Measurements from ENCODE around the gene SLC35G2.

GRCh38 chr3:136891934-136892855 is 73.3 kb downstream of the SLC35G2 start:
- no peak for TF ChIP-seq CTCF (IDR thresholded peaks at IDR 0.05; ENCODE audit: low read length)
- no peak for TF ChIP-seq EZH2phosphoT487 (IDR thresholded peaks at IDR 0.05; ENCODE audit: low read length)
- TF ChIP-seq EZH2 (optimal IDR thresholded peaks at IDR 0.05; ENCODE audit: low read depth, low read length), result no peak
